ENCODE data around the gene ACE2. TPM values are rescaled to one million over a fixed set of nuclear protein-coding genes. Genes with fewer than 3 reads are reported as not detected.

ACE2 gene
- total RNA-seq, 1 experiment from 2014 or later, result not detected

DNA sequence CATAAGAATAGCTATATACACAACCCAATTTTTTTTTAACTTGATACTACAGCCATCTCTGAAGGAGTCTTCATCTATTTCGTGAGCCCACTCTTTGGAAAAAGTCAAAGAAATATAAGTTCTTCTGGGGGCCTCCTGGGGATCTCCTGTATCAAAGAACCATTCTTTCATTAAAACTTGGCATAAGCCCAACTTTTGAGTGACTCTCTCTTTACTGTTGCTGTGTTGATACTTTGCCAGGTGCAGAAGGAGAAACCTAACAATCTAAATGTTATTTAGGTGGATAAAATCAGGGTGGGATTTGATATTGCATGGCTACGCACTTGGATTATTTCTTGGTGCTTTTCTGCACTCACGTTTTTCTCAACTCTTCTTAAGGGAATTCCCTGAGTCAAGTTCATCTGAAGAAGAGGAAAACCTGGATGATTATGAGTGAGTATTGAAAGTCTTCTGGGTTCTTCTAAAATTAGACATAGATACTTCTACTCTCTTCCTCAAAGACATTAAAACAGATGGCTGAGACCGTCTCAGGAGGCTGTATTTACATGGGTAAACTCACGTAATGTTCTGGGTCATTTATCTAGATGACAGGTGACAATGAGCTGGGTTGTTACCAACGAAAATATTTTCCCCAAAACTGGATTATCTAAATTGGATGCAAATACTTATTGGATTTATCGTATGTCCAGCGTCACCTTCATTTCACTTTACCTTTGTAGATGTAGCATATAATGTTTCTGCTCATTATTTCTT, 74.9 kb downstream of the ACE2 start:
- POLR2A ChIA-PET, result no interaction called here
- H3K4me1 Mint-ChIP-seq, result no peaks in the 10 kb centered on the region
- H3K36me3 Mint-ChIP-seq, result no peaks in the 10 kb centered on the region
- H3K27ac Mint-ChIP-seq, result no peak overlapping the region
- ATAC-seq (no peak), DNase-seq (ENCODE audit: low spot score) (no peak)
- H3K4me3 Mint-ChIP-seq, result no peak overlapping the region
- CTCF ChIA-PET, result no interaction called here
- TF ChIP-seq NFATC4 (CRISPR knock-in tag; IDR thresholded peaks at IDR 0.05), result no peak
- no peak for TF ChIP-seq ZNF416 (CRISPR knock-in tag; IDR thresholded peaks at IDR 0.05)
- no peak for TF ChIP-seq ESRRA (CRISPR knock-in tag; IDR thresholded peaks at IDR 0.05; ENCODE audit: borderline replicate concordance)
- no peak for TF ChIP-seq OVOL2 (CRISPR knock-in tag; IDR thresholded peaks at IDR 0.05; ENCODE audit: borderline replicate concordance)
- no peak for TF ChIP-seq AFF4 (CRISPR knock-in tag; IDR thresholded peaks at IDR 0.05; ENCODE audit: borderline replicate concordance)
- no peak for TF ChIP-seq ZNF219 (CRISPR knock-in tag; IDR thresholded peaks at IDR 0.05; ENCODE audit: borderline replicate concordance)
- no peak for TF ChIP-seq ZBTB43 (CRISPR knock-in tag; IDR thresholded peaks at IDR 0.05)
- TF ChIP-seq, protein P1, sequence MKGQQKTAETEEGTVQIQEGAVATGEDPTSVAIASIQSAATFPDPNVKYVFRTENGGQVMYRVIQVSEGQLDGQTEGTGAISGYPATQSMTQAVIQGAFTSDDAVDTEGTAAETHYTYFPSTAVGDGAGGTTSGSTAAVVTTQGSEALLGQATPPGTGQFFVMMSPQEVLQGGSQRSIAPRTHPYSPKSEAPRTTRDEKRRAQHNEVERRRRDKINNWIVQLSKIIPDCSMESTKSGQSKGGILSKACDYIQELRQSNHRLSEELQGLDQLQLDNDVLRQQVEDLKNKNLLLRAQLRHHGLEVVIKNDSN (CRISPR knock-in tag; IDR thresholded peaks at IDR 0.05), result no peak
- TF ChIP-seq SMAD3 (CRISPR knock-in tag; IDR thresholded peaks at IDR 0.05; ENCODE audit: borderline replicate concordance), result no peak
- TF ChIP-seq CTCF (IDR thresholded peaks at IDR 0.05), result no peak
- no peak for TF ChIP-seq SOX15 (CRISPR knock-in tag; IDR thresholded peaks at IDR 0.05)
- H3K9me3 Mint-ChIP-seq, result no peaks in the 10 kb centered on the region
- H3K27me3 Mint-ChIP-seq (ENCODE audit: low read depth), result no peaks in the 10 kb centered on the region

DNA sequence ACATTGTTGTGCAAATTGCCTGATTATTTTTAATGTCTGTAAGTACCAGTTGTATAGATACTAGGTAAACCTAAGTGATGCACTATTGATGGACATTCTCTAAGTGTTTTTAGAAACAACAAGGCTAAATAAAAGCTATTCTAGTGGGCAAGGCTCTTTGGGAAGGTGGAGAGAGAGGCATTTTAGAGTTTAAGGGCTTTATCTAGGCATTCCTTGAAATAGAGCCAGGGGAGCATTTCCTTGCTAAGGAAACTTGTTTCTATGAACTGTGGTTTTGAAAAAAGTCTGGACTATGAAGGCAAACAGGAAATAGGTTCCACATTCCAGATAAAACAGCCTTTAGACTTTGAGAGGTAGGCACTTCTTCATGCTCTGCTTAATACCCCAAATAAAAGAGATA, 76.3 kb downstream of the ACE2 start:
- Mint-ChIP-seq H3K4me1 (no peaks in the 10 kb centered on the region), H3K27ac (no peak overlapping the region), H3K4me3 (no peak overlapping the region), H3K9me3 (no peaks in the 10 kb centered on the region), H3K27me3 (ENCODE audit: low read depth) (no peaks in the 10 kb centered on the region), H3K36me3 (no peaks in the 10 kb centered on the region)
- ATAC-seq, result no peak
- DNase-seq (ENCODE audit: low spot score), result no peak
- POLR2A ChIA-PET, result no interaction called here
- CTCF ChIA-PET, result no interaction called here
- no peak for TF ChIP-seq ZNF396 (CRISPR knock-in tag; IDR thresholded peaks at IDR 0.05; ENCODE audit: borderline replicate concordance)
- no peak for TF ChIP-seq ZNF219 (CRISPR knock-in tag; IDR thresholded peaks at IDR 0.05; ENCODE audit: borderline replicate concordance)
- no peak for TF ChIP-seq JUN (CRISPR knock-in tag; IDR thresholded peaks at IDR 0.05)
- TF ChIP-seq JAZF1 (CRISPR knock-in tag; IDR thresholded peaks at IDR 0.05), result no peak
- TF ChIP-seq, protein P2, sequence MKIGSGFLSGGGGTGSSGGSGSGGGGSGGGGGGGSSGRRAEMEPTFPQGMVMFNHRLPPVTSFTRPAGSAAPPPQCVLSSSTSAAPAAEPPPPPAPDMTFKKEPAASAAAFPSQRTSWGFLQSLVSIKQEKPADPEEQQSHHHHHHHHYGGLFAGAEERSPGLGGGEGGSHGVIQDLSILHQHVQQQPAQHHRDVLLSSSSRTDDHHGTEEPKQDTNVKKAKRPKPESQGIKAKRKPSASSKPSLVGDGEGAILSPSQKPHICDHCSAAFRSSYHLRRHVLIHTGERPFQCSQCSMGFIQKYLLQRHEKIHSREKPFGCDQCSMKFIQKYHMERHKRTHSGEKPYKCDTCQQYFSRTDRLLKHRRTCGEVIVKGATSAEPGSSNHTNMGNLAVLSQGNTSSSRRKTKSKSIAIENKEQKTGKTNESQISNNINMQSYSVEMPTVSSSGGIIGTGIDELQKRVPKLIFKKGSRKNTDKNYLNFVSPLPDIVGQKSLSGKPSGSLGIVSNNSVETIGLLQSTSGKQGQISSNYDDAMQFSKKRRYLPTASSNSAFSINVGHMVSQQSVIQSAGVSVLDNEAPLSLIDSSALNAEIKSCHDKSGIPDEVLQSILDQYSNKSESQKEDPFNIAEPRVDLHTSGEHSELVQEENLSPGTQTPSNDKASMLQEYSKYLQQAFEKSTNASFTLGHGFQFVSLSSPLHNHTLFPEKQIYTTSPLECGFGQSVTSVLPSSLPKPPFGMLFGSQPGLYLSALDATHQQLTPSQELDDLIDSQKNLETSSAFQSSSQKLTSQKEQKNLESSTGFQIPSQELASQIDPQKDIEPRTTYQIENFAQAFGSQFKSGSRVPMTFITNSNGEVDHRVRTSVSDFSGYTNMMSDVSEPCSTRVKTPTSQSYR (CRISPR knock-in tag; IDR thresholded peaks at IDR 0.05), result no peak
- no peak for TF ChIP-seq SOX15 (CRISPR knock-in tag; IDR thresholded peaks at IDR 0.05)
- TF ChIP-seq, protein P3, sequence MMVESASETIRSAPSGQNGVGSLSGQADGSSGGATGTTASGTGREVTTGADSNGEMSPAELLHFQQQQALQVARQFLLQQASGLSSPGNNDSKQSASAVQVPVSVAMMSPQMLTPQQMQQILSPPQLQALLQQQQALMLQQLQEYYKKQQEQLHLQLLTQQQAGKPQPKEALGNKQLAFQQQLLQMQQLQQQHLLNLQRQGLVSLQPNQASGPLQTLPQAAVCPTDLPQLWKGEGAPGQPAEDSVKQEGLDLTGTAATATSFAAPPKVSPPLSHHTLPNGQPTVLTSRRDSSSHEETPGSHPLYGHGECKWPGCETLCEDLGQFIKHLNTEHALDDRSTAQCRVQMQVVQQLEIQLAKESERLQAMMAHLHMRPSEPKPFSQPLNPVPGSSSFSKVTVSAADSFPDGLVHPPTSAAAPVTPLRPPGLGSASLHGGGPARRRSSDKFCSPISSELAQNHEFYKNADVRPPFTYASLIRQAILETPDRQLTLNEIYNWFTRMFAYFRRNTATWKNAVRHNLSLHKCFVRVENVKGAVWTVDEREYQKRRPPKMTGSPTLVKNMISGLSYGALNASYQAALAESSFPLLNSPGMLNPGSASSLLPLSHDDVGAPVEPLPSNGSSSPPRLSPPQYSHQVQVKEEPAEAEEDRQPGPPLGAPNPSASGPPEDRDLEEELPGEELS (CRISPR knock-in tag; IDR thresholded peaks at IDR 0.05), result no peak
- TF ChIP-seq ZNF263 (CRISPR knock-in tag; IDR thresholded peaks at IDR 0.05; ENCODE audit: low read depth), result no peak
- TF ChIP-seq, protein P4, sequence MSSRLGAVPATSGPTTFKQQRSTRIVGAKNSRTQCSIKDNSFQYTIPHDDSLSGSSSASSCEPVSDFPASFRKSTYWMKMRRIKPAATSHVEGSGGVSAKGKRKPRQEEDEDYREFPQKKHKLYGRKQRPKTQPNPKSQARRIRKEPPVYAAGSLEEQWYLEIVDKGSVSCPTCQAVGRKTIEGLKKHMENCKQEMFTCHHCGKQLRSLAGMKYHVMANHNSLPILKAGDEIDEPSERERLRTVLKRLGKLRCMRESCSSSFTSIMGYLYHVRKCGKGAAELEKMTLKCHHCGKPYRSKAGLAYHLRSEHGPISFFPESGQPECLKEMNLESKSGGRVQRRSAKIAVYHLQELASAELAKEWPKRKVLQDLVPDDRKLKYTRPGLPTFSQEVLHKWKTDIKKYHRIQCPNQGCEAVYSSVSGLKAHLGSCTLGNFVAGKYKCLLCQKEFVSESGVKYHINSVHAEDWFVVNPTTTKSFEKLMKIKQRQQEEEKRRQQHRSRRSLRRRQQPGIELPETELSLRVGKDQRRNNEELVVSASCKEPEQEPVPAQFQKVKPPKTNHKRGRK (CRISPR knock-in tag; IDR thresholded peaks at IDR 0.05; ENCODE audit: borderline replicate concordance), result no peak
- TF ChIP-seq CBFB (CRISPR knock-in tag; IDR thresholded peaks at IDR 0.05; ENCODE audit: low read depth), result no peak
